HS-27A (cell line): ENCODE results near the gene OMG.
"Not testable (repeated sequence)": the region's sequence is repeated elsewhere in the genome, so short reads cannot be mapped to it uniquely, and the experiment has no call there.

Experiments
- DNase-seq: peaks from one replicate; pipeline ENCODE4 v3.0.0-alpha.2; 2012; ENCODE audit warnings: low read depth, missing footprints

OMG gene

GRCh38 chr17:31262923-31263322 lies 34.1 kb downstream of the OMG start:
- not testable (repeated sequence) for DNase-seq

- DNase-seq: no peak
These were observed 35.4 kb downstream of the OMG start for GRCh38 chr17:31261601-31262000.

GRCh38 chr17:31260151-31260550 lies 36.9 kb downstream of the OMG start:
- DNase-seq: no peak

- DNase-seq: no peak
These were observed 40.1 kb downstream of the OMG start for GRCh38 chr17:31256936-31257335.

- no peak for DNase-seq
These were observed 42.4 kb downstream of the OMG start for GRCh38 chr17:31254654-31255053.

- DNase-seq: no peak
These were observed 44.3 kb downstream of the OMG start for GRCh38 chr17:31252741-31253140.

GRCh38 chr17:31251970-31252328 lies 45.1 kb downstream of the OMG start:
- DNase-seq: no peak

- no peak for DNase-seq
These were observed 45.7 kb downstream of the OMG start for GRCh38 chr17:31251105-31251969.

GRCh38 chr17:31250229-31250628 lies 46.8 kb downstream of the OMG start:
- no peak for DNase-seq

- no peak for DNase-seq
These were observed 47.3 kb downstream of the OMG start for GRCh38 chr17:31249835-31250141.

GRCh38 chr17:31248986-31249834 lies 47.8 kb downstream of the OMG start:
- DNase-seq: no peak
